NCI-H146 (cell line): ENCODE data around the gene ZC3H7B.

Experiments used
- DNase-seq: peaks from one replicate; lab custom pipeline; 2025; lab: John Stamatoyannopoulos, UW

The ZC3H7B gene

DNA sequence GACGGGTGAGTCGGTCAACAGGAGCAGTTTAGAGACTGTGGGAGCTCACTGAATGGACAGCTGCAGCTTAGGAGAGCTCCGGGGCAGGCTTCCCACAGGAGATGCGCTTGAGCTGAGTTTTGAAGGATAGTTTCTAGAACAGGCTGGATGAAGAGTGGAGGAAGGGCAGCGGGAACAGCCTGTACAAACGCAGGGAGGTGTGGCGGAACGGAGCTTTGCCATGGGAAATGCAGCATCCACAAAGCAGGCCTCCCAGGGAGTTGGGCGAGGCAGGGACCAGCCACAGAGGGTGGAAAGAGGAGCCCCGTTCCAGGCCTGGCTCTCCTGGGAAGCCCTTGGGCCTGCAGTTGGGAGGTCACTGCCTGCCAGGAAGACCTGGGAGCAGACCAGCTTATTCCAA, 53.7 kb downstream of the ZC3H7B start:
- DNase-seq, result no peak

DNA sequence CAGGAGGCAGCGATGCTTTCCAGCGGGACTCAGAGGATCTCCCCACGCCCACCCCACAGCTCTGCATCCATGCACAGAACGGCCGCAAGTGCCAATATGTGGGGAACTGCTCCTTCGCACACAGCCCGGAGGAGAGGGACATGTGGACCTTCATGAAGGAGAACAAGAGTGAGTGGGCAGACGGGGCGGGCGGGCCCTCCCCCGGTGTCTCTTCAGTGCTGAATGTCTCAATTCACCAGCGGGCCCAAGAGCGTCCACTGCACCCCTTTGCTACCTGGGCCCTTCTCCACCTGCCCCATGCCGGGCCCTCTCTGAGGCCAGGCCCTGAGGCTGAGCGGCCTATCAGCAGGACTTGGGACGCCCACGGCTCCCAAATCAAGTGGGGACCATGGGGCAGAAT, 54.6 kb downstream of the ZC3H7B start:
- no peak for DNase-seq

DNA sequence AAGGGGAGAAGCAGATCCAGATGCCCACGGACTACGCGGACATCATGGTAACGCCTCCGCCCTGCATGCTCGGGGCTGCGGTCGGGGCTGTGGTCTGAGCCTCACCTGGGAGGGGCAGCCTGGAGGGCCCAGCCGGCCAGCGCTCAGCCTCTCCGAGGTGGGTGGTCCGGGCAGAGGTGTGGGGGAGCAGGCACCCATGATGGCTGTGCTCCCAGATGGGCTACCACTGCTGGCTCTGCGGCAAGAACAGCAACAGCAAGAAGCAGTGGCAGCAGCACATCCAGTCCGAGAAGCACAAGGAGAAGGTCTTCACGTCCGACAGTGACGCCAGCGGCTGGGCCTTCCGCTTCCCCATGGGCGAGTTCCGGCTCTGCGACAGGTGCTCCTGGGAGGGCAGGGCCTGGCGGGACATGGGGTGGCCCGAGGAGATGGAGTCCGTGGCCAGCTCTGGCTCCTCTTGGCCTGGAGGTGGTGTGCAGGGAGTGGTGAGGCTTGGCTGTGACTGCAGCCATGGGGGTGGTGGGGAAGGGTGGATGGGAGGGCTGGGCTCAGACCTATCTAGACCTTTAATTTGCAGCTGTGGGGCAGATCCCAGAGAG, 55.2 kb downstream of the ZC3H7B start:
- DNase-seq, result no peak

DNA sequence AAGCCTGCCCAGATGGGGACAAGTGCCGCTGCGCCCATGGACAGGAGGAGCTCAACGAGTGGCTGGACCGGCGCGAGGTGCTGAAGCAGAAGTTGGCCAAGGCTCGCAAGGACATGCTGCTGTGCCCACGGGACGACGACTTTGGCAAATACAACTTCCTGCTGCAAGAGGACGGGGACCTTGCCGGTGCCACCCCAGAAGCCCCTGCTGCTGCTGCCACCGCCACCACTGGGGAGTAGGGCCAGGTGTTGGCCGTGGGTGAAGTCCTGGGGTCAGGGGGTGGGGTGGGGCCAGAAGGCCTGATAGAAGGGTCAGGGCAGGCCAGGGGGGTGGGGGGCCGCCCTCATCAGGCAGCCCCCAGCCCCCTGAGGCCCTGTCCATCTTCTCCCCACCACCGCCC, 55.9 kb downstream of the ZC3H7B start:
- DNase-seq, result no peak

DNA sequence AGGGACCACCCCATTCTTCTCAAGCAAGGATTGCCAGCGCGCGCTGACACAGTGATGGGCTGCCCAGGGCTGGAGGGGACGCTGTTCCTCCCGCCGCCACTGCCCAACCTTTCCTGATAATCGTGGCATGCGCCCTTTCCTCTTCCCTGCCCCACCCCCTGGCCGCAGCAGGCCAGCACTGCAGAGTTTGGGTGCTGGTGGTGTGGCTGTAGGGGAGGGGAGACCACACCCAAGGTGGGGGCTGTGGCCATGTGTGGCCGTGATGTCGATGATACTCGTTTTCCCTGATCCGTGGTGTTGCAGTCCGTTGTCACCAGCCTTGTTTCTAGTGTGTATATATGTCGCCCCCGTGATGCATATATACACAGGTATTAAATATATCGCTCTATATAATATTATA, 57.6 kb downstream of the ZC3H7B start:
- DNase-seq, result no peak

DNA sequence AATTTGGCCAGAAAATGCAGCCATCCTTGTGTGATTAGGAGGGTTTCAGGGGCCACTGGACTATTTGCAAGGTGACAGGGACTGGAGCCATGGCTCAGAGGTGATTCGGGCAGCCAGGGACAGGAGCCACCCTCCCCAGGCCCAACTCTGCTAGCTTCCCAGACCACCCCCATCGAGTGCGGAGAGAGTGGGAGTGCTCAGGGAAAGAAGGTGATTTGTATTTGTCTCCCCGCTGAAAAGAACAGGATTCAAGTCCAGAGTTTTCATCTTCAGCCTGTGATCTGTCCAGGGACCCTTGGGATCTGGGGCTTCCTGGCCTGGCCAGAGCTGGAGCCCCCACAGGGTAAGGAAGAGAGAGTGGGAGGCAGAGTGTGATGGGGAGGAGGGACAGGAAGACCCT, 58.1 kb downstream of the ZC3H7B start:
- DNase-seq, result no peak

DNA sequence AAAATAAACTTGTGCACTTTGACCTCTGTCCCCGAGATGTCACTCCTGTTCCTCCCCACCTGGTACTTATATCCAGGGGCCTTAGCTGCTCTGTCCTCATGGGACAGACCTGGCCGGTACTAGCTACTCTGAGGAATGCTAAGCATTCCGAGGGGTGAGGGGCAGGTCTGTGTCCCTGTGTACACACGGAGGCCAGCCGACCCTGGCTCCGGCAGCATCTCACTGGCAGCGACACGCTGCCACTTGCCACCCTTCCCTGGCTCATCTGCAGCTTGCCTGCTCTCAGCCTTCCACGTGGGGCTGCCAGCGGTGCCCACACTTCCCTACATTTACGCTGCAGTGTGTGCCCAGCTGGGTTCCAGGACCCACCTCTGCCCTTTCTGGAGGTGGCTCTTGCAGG, 58.8 kb downstream of the ZC3H7B start:
- DNase-seq, result no peak

DNA sequence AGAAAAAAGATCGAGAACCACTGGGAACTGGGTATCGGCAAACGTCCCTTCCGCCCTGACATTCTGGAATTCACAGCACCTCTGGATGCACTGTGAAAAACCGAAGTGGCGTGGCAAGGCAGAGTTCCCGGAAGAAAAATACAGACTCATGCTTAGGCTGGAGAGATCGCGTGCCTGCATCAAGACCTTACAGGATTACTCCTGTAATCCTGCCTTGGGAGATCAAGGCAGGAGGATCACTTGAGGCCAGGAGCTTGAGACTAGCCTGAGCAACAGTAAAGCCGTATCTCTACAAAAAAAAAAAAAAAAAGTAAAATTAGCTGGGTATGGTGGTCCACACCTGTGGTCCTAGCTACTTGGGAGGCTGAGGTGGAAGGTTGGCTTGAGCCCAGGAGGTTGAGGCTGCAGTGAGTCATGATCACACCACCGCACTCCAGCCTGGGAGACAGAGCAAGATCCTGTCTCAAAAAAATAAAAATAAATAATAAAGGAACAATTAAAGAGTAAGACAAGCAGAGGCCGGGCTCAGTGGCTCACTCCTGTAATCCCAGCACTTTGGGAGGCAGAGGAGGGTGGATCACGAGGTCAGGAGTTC, 60.5 kb downstream of the ZC3H7B start:
- DNase-seq, result no peak

DNA sequence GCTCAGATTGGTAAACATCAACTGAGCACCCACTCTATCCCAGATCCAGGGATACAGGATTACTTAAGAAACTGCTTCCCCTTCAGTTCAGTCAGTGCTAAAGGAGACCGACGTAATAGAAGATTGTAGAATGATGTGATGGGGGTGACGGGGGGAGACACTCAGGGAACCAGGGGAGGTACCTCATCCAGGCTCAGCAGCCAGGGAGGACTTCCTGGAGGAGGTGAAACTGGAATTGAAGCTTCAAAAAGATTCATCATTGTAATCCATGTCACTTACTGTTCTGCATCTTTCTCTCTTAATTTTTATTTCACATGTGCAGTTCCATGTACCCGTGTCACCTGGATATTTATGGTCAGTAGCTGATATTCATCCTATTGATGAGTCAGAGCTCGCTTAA, 61.3 kb downstream of the ZC3H7B start:
- DNase-seq, result no peak

DNA sequence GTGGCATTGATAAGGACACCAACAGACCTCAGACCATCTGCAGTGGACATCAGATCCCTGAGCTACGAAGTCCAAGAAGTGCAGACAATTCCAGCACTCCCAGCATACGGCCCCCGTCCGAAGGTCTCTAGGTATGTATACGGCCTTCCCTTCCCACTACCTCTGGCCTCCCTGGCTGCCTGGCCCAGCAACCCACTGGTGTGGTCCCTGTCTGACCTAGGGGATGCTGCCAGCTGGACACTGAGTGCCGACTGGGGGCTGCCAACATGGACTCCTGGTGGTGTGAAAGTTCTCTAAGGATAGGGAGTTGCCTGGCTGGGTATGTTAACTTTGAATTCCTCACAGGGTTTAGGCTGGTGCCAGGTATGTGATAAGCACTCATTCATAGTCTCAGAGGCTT, 62.9 kb downstream of the ZC3H7B start:
- no peak for DNase-seq

DNA sequence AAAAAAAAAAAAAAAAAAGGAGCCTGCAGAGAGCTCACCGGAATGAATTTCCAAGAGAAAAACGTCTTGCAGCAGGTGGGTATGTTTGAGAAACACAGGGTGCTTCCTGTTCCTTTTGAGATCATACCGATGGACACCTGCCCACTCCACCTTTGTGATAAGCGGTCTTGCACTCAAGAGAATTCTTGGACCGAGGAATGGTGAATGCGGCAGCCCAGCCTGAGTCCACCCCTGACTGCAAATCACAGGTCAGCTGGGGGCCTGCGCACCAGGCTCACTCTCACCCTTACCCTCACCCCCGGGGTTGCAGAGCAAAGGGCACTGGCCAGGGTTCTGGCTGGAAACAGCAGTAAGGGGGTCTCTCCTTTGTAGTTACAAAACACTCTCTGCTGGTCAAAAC, 63.6 kb downstream of the ZC3H7B start:
- peak; percentile 81 for DNase-seq

DNA sequence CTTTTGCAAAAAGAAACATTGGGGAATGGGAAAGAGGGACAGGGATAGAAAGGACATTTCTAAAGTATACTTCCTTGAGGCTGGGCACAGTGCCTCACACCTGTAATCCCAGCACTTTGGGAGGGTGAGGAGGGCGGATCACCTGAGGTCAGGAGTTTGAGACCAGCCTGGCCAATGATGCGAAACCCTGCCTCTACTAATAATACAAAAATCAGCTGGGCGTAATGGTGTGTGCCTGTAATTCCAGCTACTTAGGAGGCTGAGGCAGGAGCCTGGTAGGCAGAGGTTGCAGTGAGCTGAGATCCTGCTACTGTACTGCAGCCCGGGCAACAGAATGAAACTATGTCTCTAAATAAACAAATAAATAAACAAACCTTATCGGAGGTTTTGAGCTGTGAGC, 64.1 kb downstream of the ZC3H7B start:
- no peak for DNase-seq

DNA sequence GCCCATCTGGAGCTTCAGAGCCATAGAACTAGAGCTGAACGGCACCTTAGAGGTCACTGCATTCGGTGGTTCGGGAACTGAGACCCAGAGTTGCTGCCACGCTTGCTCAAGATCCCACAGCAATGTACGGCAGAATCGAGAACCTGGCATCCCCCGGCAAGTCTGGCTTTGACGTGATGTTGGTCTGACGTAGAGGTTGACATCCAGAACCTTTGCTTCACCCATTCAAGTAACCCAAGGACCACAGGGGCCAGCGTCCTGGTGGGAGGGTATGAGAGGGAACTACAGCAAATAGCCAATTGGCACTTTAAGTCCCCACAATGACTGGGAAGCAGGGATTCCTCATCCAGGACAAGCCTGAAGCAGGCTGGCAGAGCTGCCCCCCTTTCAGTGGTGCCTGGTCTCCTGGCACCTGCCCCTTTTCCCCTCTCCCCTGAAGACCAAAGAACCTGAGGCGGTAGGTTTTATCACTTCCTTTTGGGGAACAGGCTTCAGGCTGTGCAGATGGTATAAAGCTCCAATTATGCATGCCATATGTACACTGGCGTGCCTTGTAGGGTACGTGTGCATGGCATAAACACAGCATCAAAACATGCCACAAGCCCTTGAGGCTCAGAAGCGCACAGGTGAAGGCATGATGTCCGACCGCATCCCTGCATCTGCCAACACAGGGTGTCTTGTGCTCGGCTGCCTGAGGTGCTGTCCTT, 65.2 kb downstream of the ZC3H7B start:
- no peak for DNase-seq

DNA sequence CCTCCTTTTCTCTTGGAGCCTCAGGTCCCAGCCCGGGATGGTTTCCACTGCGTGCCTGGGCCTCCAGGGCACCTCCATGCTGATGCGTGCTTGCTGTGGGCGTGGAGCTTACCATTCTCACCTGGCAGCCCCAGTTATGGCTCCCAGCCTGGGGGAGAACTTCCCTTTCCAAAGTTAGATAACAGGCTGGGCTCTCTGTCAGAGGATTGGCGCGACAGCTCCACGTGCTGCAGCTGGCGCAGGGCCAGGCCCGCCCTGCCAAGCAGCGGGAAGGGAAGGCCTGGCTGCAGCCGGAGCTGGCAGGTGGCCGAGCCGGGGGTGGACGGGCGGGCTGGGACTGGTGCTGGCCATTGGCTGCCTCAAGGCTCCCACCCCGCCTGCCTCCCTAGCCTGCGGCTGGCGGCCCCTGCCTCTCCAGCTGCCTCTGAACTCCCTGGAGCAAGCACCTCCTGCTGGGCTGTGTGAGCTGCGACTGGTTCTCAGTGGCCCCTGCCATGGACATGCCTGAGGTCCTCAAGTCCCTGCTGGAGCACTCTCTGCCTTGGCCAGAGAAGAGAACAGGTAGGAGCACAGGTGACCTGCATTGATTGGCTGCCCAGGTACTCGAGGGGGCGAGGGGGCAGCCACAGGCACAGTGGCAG, 65.8 kb downstream of the ZC3H7B start:
- DNase-seq, result peak; percentile 96

DNA sequence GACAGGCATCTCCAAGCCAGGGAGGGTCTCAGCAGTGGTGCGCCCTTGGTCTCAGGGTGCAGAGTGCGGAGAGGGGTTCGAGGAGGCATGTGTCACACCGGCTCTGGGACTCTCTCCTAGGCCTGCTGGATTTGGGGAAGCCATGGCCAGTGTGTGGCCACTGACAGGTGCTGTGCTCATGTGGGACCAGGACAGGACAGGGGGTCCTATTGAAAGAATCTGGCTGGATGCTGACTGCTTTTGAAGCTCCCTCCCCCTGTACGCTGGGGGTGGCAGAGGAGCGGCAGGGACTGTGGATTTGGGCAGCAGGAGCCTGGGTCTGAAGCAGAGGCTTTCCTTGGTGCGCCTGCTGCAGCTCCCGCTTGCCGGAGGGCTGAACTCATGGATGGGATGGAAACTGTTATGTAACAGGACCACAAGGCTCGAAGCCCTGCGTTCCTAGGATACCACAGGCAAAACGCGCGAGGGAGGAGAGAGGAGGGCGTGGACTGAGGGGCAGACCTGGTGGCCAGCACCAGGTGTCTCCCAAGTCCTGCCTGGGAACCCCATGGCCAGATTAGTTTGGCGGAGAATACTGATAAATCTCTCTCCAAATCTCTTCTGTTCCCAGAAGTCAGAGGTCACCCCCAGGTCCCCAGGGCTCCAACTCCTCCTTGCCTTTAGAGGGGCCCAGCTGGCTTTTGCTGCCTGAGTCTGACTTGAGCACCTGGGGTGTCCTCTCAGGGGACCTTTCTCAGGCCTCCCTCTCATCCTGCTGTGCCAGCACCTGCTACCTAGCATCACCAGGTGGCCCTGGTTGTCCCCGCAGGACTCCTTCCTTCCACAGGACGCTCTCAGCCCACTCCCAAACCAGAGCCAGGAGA, 66.6 kb downstream of the ZC3H7B start:
- peak; percentile 73 for DNase-seq

DNA sequence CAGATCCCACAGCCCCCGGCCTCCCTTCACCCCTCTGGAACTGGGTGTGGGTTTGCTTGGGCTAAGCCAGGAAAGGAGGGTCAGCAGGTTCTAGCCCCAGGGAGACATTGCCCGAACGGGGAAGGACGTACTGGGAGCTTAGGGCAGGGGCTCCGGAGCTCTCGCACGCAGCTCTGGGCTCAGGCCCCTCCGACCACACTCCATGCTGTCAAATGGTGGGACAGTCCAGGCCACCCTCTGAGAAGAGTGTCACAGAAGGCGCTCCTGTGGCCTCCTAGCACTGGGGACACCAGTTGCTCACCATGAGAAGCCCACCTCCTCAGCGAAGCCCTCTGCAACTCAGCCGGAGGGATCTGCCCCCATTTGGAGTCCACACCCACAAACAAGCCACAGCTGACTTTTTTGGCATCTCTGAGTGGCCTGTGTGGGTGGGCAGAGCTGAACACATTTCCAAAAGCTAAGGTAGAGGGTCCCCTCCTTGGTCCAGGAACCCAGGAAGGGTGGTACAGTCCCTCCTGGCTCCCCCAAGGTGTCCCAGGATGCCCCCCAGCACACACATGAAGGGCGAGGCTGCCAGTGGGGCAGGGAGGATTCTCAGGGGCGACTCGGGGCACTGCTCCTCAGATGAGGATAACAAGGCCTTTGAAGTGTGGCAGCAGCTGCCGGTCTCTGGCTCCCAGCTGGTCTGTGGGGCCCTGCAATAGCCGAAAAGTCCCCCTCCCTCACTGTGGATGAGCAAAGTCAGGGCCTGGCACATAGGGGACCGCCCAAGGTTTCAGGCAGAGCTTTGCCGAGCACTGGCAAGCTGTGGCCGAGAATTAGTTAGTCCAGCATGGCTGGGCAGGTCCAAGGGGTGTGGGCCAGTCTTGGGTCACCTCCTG, 67.5 kb downstream of the ZC3H7B start:
- DNase-seq, result no peak

DNA sequence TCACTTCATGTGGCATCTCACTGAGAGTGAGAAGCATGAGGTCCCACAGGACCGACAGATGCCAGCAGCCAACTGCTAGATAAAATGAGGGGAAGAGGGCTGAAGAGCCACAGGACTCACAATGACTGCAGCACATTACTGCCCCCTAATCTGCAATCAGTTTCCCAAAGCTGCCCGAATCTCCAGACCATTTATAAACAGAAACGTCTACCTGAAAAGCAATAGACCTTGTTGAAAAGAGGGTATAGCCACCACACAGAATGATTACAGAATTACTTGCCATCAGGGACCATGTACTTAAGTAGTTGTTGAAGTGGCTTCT, 68.1 kb downstream of the ZC3H7B start:
- no peak for DNase-seq

DNA sequence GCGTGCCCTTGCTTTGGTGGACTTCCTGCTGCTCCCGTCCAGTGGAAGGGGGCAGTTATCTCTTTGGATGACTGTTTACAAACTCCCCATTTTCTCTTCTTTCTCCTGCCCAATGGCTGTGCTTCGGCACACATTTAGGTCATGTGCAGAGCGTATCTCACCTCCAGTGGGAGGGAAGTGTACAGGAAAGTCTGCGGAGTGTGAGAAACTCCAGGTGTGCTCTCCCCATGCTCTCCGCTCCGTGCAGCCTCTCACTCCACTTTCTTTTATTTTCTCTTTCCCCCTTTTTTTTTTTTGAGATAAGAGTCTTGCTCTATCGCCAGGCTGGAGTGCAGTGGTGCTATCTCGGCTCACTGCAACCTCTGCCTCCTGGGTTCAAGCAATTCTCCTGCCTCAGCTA, 68.5 kb downstream of the ZC3H7B start:
- peak; percentile 32 for DNase-seq

DNA sequence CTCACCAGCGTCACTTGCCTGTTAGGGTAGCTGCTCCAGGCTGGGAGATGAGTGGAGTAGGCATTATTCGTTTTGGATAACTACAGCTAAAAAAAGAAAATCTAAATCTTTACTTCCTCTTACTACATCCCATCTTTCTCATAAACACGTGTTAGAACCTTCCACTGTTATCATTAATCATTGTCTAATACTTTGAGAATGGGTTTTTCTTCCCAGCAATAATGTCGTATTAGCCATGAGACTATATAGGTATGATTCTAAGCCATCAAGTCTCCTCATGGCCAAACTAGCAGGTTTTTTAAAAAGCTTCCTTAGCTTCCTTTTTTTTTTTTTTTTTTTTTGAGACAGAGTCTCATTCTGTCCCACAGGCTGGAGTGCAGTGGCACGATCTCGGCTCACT, 76.5 kb downstream of the ZC3H7B start:
- no peak for DNase-seq

DNA sequence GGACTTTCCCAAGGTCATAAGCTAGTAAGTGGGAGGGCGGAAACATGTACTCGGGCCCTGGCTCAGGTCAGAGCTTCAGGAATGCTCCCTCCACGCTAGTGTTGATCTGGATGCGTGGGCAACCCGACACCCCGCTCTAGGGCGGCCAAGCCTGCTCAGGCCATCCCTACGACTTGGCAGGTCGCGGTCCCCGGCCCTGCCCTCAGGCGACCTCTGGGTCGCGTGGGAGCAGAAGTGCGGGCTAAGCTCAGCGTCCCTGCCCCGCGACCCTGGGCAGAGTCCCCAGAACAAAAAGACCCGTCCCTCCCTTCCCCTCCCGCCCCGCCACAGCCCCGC, 79.6 kb downstream of the ZC3H7B start:
- no peak for DNase-seq

DNA sequence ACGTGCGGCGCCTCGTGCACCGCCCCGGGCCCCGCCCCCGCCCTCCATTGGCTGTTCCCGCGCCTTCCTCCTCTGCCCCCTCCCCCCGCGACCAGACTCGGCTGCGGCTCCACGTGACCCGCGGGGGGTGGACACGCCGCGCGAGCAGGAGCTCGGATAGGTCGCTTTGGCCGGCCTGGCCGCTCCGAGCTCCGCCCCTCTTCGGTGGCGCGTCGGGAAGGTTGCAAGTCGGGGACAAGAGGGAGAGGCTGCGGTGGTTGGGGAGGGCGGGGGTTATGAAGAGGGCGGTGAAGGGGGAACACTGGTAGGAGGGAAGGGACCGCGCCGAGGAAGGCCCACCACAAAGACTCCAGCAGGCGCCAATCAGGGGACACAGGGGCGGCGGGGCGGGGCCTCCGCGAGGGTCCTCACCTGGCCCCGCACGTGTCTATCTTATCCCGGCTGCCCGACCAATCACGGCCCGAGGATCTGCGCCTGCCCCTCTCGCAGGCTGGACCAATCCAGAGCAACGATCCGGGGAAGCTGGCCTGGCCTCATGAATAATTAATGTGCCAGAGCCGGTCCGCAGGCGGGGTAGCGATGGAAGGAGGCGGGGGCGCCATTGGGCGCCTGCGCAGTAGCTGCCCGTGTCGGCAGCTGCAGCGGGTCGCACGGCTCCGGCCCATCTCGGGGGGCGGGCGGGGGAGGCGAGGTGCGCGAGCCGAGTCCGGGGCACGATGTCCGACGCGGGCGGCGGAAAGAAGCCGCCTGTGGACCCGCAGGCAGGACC, 80.2 kb downstream of the ZC3H7B start, which contains the start of gene TEF:
TSS of gene TEF (plus strand) at position 614 of the 769 bp plus-strand sequence. CDS start at position 717, 103 bp downstream.
- peak; percentile 99 for DNase-seq
